Activated T-cell treated with anti-CD3 and anti-CD28 coated beads, Interleukin-2, amount 50 U/mL, for 4 hours (primary cell): ENCODE results near the gene ARHGAP42. TPM values are rescaled to one million over a fixed set of nuclear protein-coding genes. Genes with fewer than 3 reads are reported as not detected.

Experiments
- ATAC-seq, 2 donors: fragments of 200-7000 bp; cut with Tn5 transposase; one replicate each; pipeline ENCODE4 v1.10.0; 2021
- DNase-seq: peaks from one replicate; pipeline ENCODE4 v3.0.0-alpha.2; 2020
- H3K27me3 Mint-ChIP-seq: one replicate; pipeline ENCODE4 v1.8.0; 2021; ENCODE audit warnings: low read depth, mixed read lengths
- H3K36me3 Mint-ChIP-seq: one replicate; pipeline ENCODE4 v1.8.0; 2022; ENCODE audit warnings: mixed read lengths; ENCODE audit not compliant: insufficient read depth
- H3K4me1 Mint-ChIP-seq: one replicate; pipeline ENCODE4 v1.8.0; 2021; ENCODE audit warnings: low read depth, mixed read lengths
- H3K4me3 Mint-ChIP-seq: one replicate; pipeline ENCODE4 v1.8.0; 2021; ENCODE audit warnings: mild to moderate bottlenecking, moderate library complexity, mixed read lengths
- H3K9me3 Mint-ChIP-seq: one replicate; pipeline ENCODE4 v1.8.0; 2021; ENCODE audit warnings: mixed read lengths
- total RNA-seq, 3 donors: library from RNA; stranded (reverse); gene quantifications; one replicate each; pipeline ENCODE4 v1.2.1, GENCODE V29; 2021

The ARHGAP42 gene
- total RNA-seq, 3 donors from 2014 or later: 0.11 to 0.35 (median 0.28) TPM

GRCh38 chr11:100930185-100930778 is 243.2 kb downstream of the ARHGAP42 start:
- Mint-ChIP-seq H3K9me3 (no peaks in the 10 kb centered on the region), H3K4me3 (no peak overlapping the region), H3K36me3 (no peaks in the 10 kb centered on the region), H3K4me1 (no peaks in the 10 kb centered on the region), H3K27me3 (no peaks in the 10 kb centered on the region)
- DNase-seq: no peak
- no peak for ATAC-seq

GRCh38 chr11:100932474-100933100 is 245.5 kb downstream of the ARHGAP42 start:
- ATAC-seq (no peak), DNase-seq (no peak)
- Mint-ChIP-seq H3K9me3 (no peaks in the 10 kb centered on the region), H3K27me3 (no peaks in the 10 kb centered on the region), H3K36me3 (no peaks in the 10 kb centered on the region), H3K4me1 (no peaks in the 10 kb centered on the region), H3K4me3 (no peak overlapping the region)

DNA sequence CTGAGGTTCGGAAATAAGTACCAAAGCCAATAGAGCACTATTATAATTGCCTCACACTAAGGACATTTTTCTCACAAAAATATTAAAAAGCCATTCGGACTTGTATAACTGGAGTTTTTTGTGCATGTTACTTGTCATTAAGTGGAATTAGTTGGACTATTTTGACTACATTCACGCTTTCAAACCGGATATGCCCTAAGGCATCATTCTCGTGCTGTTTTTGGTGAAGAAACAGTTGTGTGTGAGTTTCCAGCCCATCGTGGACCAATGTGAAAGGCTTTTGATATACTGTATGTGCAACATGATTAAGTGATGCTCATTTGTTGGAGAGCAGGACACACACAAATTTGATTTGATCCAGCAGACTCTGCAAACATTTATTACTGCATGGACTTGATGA is 249.7 kb downstream of the ARHGAP42 start:
- Mint-ChIP-seq H3K9me3 (no peaks in the 10 kb centered on the region), H3K4me3 (no peak overlapping the region), H3K27me3 (no peaks in the 10 kb centered on the region), H3K4me1 (no peaks in the 10 kb centered on the region), H3K36me3 (no peaks in the 10 kb centered on the region)
- ATAC-seq: no peak
- no peak for DNase-seq

GRCh38 chr11:100939571-100939970 is 252.5 kb downstream of the ARHGAP42 start:
- DNase-seq (no peak), ATAC-seq (no peak)
- H3K4me1 Mint-ChIP-seq: no peaks in the 10 kb centered on the region
- H3K27me3 Mint-ChIP-seq: no peaks in the 10 kb centered on the region
- H3K9me3 Mint-ChIP-seq: no peaks in the 10 kb centered on the region
- H3K4me3 Mint-ChIP-seq: no peak overlapping the region
- H3K36me3 Mint-ChIP-seq: no peaks in the 10 kb centered on the region

GRCh38 chr11:100940111-100940510 is 253.0 kb downstream of the ARHGAP42 start:
- DNase-seq: no peak
- H3K4me3 Mint-ChIP-seq: no peak overlapping the region
- no peak for ATAC-seq
- H3K27me3 Mint-ChIP-seq: no peaks in the 10 kb centered on the region
- no peaks in the 10 kb centered on the region for H3K36me3 Mint-ChIP-seq
- no peaks in the 10 kb centered on the region for H3K4me1 Mint-ChIP-seq
- no peaks in the 10 kb centered on the region for H3K9me3 Mint-ChIP-seq

DNA sequence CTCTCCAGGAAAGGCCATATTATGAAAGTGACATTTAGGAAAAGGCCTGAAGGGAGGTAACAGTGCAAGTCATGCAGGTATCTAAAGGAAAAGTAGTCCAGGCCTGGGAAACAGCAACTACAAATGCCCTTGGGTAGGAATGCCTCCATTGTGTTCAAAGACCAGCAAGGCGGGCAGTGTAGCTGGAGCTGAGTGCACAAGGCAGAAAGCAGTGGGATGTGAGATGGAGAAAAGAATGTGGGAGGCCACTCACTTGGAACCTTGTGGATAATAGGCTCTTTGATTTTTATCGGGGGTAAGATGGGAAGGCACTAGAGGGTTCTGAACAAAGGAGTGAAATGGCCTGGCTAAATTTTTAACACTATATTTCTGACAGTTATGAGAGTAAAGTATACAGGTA is 253.9 kb downstream of the ARHGAP42 start:
- DNase-seq: no peak
- H3K9me3 Mint-ChIP-seq: no peaks in the 10 kb centered on the region
- no peaks in the 10 kb centered on the region for H3K27me3 Mint-ChIP-seq
- H3K4me1 Mint-ChIP-seq: no peaks in the 10 kb centered on the region
- H3K36me3 Mint-ChIP-seq: no peaks in the 10 kb centered on the region
- H3K4me3 Mint-ChIP-seq: no peak overlapping the region
- no peak for ATAC-seq

DNA sequence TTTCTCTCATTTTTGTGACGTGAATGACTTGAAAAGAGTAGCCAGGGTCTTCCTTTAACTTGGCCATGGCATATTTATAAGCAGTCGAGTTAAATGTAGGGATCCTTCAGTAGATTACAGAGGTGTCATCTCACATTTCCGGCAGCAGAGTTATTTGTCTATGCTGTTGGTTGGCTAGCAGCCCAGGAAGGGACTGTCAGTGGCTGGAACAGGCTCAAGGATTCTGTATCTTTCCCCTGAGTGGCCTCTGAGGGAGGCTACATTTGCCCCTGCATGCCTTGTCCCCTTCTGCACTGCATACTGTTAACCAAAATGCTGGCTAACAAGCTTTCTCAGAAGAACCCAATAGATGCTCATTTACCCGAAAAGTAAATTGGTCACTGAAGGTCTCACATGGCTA is 254.9 kb downstream of the ARHGAP42 start:
- Mint-ChIP-seq H3K9me3 (no peaks in the 10 kb centered on the region), H3K4me3 (no peak overlapping the region)
- ATAC-seq: no peak

DNA sequence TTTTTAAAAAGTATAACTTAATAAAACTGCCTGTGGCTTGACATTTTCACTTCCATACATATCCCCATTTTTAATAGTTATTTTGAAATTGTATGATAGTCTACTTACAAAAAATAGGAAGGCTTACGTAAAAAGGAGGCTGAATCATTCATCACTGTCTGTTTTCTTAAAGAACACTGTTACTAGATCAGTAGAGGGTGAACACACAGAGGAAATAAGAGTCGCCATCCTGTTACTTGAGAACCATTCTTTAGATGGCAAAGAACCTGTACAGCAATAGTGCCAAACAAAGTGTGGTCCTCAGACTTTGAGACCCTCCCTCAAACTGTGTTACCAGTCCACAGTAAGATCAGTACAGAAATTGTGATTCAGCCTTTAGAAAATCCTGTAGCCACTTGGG is 261.8 kb downstream of the ARHGAP42 start:
- no peak for ATAC-seq
- Mint-ChIP-seq H3K27me3 (no peaks in the 10 kb centered on the region), H3K4me1 (no peaks in the 10 kb centered on the region), H3K4me3 (no peak overlapping the region), H3K36me3 (no peaks in the 10 kb centered on the region), H3K9me3 (peaks cover 4% of the 10 kb centered on the region)
- DNase-seq: no peak

More for the DNA sequence above, 254.9 kb downstream of the ARHGAP42 start:
- Mint-ChIP-seq H3K4me1 (no peaks in the 10 kb centered on the region), H3K27me3 (no peaks in the 10 kb centered on the region), H3K36me3 (no peaks in the 10 kb centered on the region)
- no peak for DNase-seq

DNA sequence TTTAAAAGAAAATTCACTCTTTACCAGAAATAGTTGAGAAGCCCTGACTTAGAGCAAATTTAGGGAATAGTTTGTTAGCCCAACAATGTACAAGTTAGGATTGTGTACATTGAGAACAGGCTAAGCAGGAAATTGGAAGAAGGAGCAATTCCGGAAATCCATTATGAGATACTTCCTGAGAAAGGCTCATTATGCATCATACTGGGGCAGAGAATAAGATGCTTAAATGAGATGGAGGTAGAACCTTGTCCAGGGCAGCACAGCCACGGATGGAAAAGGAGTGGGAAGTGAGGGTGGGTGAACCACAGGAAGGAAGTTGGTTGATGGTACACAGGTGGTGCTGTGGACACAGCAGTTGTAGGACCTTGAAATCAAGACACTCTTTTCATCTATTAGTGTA is 262.4 kb downstream of the ARHGAP42 start:
- Mint-ChIP-seq H3K4me3 (no peak overlapping the region), H3K36me3 (no peaks in the 10 kb centered on the region), H3K9me3 (peaks cover 4% of the 10 kb centered on the region), H3K4me1 (no peaks in the 10 kb centered on the region), H3K27me3 (no peaks in the 10 kb centered on the region)
- no peak for ATAC-seq
- no peak for DNase-seq

DNA sequence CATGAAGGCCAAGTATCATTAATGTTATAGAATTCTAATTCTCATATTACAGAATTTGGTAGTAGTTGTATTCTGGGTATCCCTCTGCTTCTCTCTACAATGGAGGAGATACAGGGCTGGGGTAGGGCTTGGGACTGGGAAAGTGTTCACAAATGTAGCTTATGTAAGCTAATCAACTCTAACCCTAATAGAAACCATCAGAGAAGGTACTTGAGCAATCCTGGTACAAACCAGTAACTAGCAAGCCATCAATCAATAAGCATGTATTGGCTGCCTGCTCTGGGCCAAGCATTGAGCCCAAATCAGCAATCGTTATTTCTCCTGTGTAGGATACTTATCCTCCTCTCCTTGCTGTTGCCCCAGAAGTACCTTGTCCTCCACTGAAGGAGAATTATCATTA is 268.2 kb downstream of the ARHGAP42 start:
- no peaks in the 10 kb centered on the region for H3K4me1 Mint-ChIP-seq
- no peak for DNase-seq
- no peak for ATAC-seq
- H3K4me3 Mint-ChIP-seq: no peak overlapping the region
- no peaks in the 10 kb centered on the region for H3K36me3 Mint-ChIP-seq
- peaks cover 4% of the 10 kb centered on the region for H3K9me3 Mint-ChIP-seq
- no peaks in the 10 kb centered on the region for H3K27me3 Mint-ChIP-seq

GRCh38 chr11:100956351-100956750 is 269.3 kb downstream of the ARHGAP42 start:
- Mint-ChIP-seq H3K36me3 (no peaks in the 10 kb centered on the region), H3K9me3 (peaks cover 6% of the 10 kb centered on the region), H3K27me3 (no peaks in the 10 kb centered on the region), H3K4me1 (no peaks in the 10 kb centered on the region), H3K4me3 (no peak overlapping the region)
- DNase-seq (no peak), ATAC-seq (no peak)

- H3K9me3 Mint-ChIP-seq: peaks cover 6% of the 10 kb centered on the region
Measured at GRCh38 chr11:100957499-100957898, 270.4 kb downstream of the ARHGAP42 start.

GRCh38 chr11:100961633-100962032 is 274.5 kb downstream of the ARHGAP42 start:
- peaks cover 5% of the 10 kb centered on the region for H3K9me3 Mint-ChIP-seq
- H3K4me1 Mint-ChIP-seq: no peaks in the 10 kb centered on the region
- DNase-seq (no peak), ATAC-seq (no peak)
- no peaks in the 10 kb centered on the region for H3K27me3 Mint-ChIP-seq
- H3K4me3 Mint-ChIP-seq: no peak overlapping the region
- H3K36me3 Mint-ChIP-seq: no peaks in the 10 kb centered on the region

More at GRCh38 chr11:100957499-100957898, 270.4 kb downstream of the ARHGAP42 start:
- Mint-ChIP-seq H3K4me1 (no peaks in the 10 kb centered on the region), H3K36me3 (no peaks in the 10 kb centered on the region), H3K27me3 (no peaks in the 10 kb centered on the region), H3K4me3 (no peak overlapping the region)
- no peak for ATAC-seq
- no peak for DNase-seq

GRCh38 chr11:100963375-100963774 is 276.3 kb downstream of the ARHGAP42 start:
- no peak for DNase-seq
- H3K4me3 Mint-ChIP-seq: no peak overlapping the region
- H3K4me1 Mint-ChIP-seq: no peaks in the 10 kb centered on the region
- ATAC-seq: no peak
- H3K27me3 Mint-ChIP-seq: no peaks in the 10 kb centered on the region
- H3K9me3 Mint-ChIP-seq: peaks cover 5% of the 10 kb centered on the region
- no peaks in the 10 kb centered on the region for H3K36me3 Mint-ChIP-seq

DNA sequence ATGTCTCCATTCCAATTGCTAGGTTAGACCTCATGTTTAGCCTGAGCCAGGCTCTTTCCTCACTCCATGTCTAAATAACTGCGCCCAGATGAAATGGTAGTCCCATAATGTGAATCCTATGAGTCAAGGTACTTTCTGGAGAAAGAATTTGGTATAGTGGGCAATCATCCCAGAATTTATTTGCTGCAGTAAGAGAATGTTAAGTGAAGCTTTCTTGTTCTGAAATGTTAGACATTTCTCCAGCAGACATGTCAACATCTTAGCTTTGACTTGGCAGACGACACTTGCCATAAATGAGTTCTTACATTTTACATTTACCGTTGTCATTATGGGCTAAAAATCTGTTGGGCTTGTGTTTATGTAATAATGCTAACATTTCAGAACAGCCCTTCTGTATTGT is 277.3 kb downstream of the ARHGAP42 start:
- H3K9me3 Mint-ChIP-seq: peaks cover 9% of the 10 kb centered on the region
- H3K4me1 Mint-ChIP-seq: no peaks in the 10 kb centered on the region
- H3K27me3 Mint-ChIP-seq: no peaks in the 10 kb centered on the region
- ATAC-seq (no peak), DNase-seq (no peak)
- H3K4me3 Mint-ChIP-seq: no peak overlapping the region
- H3K36me3 Mint-ChIP-seq: no peaks in the 10 kb centered on the region
